Measurements from ENCODE around the gene ZNRF1. TPM values are rescaled to one million over a fixed set of nuclear protein-coding genes. Genes with fewer than 3 reads are reported as not detected.

ZNRF1 gene
- total RNA-seq, 1 experiment from 2014 or later = 10.5 TPM

DNA sequence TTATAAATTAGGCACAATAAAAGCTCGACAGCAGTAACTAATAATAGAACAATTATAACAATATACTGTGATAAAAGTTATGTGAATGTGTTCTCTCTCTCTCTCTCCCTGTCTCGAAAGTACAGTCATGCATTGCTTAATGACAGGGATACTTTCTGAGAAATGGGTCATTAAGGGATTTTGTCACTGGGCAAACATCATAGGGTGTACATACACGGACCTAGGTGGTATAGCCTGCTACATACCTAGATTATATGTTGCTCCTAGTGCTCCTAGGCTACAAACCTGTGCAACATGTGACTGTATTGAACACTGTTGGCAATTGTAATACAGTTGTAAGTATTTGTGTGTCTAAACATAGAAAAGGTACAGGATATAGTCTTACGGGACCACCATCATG is 6.9 kb downstream of the ZNRF1 start:
- Mint-ChIP-seq H3K4me1 (ENCODE audit: insufficient read depth, unreplicated experiment) (peaks cover 11% of the 10 kb centered on the region), H3K27me3 (ENCODE audit: insufficient read depth, unreplicated experiment) (no peaks in the 10 kb centered on the region), H3K9me3 (ENCODE audit: unreplicated experiment) (no peaks in the 10 kb centered on the region), H3K36me3 (ENCODE audit: insufficient read depth, unreplicated experiment) (peaks cover 6% of the 10 kb centered on the region), H3K27ac (ENCODE audit: low read depth, unreplicated experiment) (no peak overlapping the region), H3K4me3 (ENCODE audit: unreplicated experiment) (no peak overlapping the region)
- no peak for DNase-seq (ENCODE audit: unreplicated experiment)
- POLR2A ChIA-PET = interaction anchor here (0.7 kb wide), 1 partner anchor 298 kb away, joined by 4 read pairs; no protein-coding TSS in a partner anchor
- TF ChIP-seq, protein P1, sequence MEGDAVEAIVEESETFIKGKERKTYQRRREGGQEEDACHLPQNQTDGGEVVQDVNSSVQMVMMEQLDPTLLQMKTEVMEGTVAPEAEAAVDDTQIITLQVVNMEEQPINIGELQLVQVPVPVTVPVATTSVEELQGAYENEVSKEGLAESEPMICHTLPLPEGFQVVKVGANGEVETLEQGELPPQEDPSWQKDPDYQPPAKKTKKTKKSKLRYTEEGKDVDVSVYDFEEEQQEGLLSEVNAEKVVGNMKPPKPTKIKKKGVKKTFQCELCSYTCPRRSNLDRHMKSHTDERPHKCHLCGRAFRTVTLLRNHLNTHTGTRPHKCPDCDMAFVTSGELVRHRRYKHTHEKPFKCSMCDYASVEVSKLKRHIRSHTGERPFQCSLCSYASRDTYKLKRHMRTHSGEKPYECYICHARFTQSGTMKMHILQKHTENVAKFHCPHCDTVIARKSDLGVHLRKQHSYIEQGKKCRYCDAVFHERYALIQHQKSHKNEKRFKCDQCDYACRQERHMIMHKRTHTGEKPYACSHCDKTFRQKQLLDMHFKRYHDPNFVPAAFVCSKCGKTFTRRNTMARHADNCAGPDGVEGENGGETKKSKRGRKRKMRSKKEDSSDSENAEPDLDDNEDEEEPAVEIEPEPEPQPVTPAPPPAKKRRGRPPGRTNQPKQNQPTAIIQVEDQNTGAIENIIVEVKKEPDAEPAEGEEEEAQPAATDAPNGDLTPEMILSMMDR (IDR thresholded peaks at IDR 0.05; ENCODE audit: unreplicated experiment) = no peak
- intact Hi-C loops (cut with micrococcal nuclease) = no loop called here
- CTCF ChIA-PET = interaction anchor here (1.1 to 8.6 kb wide), 2 partner anchors 105 to 143 kb away, joined by 3 to 51 read pairs; no protein-coding TSS in a partner anchor
- no TSS peak for BruUV-seq (replicated peaks)

DNA sequence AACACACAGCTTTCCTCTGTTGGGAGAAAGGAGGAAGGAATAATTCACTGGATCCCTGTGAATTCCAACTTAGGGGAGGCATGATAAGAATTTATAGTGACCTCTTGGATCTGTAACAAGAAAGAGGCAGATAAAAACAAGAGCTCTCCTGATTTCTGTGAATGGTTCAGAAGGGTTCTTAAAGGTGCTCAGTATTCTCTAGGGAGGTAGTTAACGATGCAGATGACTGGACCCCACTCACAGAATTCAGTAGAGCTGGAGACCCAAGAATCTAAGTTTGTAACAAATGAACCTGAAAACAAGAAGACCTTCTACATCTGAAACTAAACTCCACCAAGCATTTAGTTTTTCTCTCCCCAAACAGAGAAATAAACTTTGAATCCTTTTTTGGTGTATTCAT is 8.6 kb downstream of the ZNRF1 start:
- H3K36me3 Mint-ChIP-seq (ENCODE audit: insufficient read depth, unreplicated experiment) = peaks cover 6% of the 10 kb centered on the region
- no peaks in the 10 kb centered on the region for H3K27me3 Mint-ChIP-seq (ENCODE audit: insufficient read depth, unreplicated experiment)
- no peak overlapping the region for H3K4me3 Mint-ChIP-seq (ENCODE audit: unreplicated experiment)
- H3K4me1 Mint-ChIP-seq (ENCODE audit: insufficient read depth, unreplicated experiment) = peaks cover 12% of the 10 kb centered on the region
- no TSS peak for BruUV-seq (replicated peaks)
- TF ChIP-seq, protein P1 (IDR thresholded peaks at IDR 0.05; ENCODE audit: unreplicated experiment) = no peak
- H3K9me3 Mint-ChIP-seq (ENCODE audit: unreplicated experiment) = no peaks in the 10 kb centered on the region
- POLR2A ChIA-PET = interaction anchor here (1.2 to 2.3 kb wide), 2 partner anchors 9 to 101 kb away, joined by 4 to 6 read pairs; partner anchors contain the start of gene ZNRF1
- CTCF ChIA-PET = interaction anchor here (0.6 to 8.6 kb wide), 3 partner anchors 98 to 107 kb away, joined by 3 to 51 read pairs (median 5); no protein-coding TSS in a partner anchor
- DNase-seq (ENCODE audit: unreplicated experiment) = no peak
- H3K27ac Mint-ChIP-seq (ENCODE audit: low read depth, unreplicated experiment) = no peak overlapping the region
- intact Hi-C loops (cut with micrococcal nuclease) = no loop called here

DNA sequence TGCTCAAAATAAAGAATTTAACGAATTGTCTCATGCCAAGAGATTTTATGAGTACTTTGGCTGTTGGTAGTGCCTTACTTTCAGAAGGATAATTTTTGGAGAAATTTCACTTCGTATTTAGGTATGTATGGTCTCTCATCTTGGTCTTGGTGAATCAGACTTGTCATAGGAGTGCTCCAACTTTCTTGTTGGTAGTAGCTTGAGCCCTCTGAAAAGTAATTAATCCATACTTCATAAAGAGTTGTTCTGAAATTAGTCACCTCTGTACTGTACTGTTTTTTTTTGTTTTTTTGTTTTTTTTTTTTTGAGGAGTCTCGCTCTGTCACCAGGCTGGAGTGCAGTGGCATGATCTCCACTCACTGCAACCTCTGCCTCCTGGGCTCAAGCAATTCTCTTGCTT is 11.6 kb downstream of the ZNRF1 start:
- POLR2A ChIA-PET = interaction anchor here (2.5 to 4.4 kb wide), 3 partner anchors 11 to 99 kb away, joined by 13 to 65 read pairs (median 18); partner anchors contain the start of genes WDR59 and ZNRF1
- Mint-ChIP-seq H3K4me3 (ENCODE audit: unreplicated experiment) (no peak overlapping the region), H3K27me3 (ENCODE audit: insufficient read depth, unreplicated experiment) (no peaks in the 10 kb centered on the region), H3K4me1 (ENCODE audit: insufficient read depth, unreplicated experiment) (peaks cover 17% of the 10 kb centered on the region), H3K36me3 (ENCODE audit: insufficient read depth, unreplicated experiment) (peaks cover 12% of the 10 kb centered on the region), H3K9me3 (ENCODE audit: unreplicated experiment) (no peaks in the 10 kb centered on the region), H3K27ac (ENCODE audit: low read depth, unreplicated experiment) (peak overlapping the region; percentile 81)
- BruUV-seq (replicated peaks) = no TSS peak
- intact Hi-C loops (cut with micrococcal nuclease) = no loop called here
- TF ChIP-seq, protein P1 (IDR thresholded peaks at IDR 0.05; ENCODE audit: unreplicated experiment) = no peak
- DNase-seq (ENCODE audit: unreplicated experiment) = no peak
- CTCF ChIA-PET = interaction anchor here (2.9 to 4.9 kb wide), 2 partner anchors 12 to 100 kb away, joined by 25 to 50 read pairs; partner anchors contain the start of gene ZNRF1

DNA sequence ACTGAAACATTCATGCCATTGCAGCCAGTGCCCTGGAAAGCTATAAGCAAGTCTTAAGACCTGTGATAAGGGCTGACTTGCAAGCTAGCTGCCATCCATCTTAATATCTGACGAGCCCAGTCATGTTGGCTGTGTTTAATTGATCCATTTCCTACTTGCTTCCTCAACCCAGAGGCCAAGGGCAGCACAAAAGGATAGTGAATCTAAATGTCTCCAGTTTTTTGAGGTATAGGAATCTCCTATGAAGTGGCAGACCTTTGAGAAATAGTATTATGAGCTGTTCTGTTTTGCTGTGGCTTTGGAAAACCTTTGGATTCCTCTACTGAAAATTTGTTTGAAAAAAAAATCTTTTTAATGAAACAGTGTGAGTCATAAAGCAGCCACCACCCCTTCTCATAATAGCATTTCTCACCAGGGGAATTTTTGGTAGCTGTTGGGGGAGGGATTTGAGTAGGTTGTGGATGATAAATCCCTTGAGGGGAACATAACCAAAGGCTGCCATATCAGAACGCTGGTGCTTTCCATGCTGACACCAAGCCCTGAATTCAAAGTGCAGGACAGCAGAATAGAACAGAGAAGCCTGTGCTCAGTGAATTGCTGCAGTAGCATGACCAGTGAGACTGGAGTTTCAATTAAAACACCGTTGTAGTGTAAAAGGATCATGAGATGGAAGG is 12.9 kb downstream of the ZNRF1 start:
- Mint-ChIP-seq H3K9me3 (ENCODE audit: unreplicated experiment) (no peaks in the 10 kb centered on the region), H3K4me3 (ENCODE audit: unreplicated experiment) (peak overlapping the region; percentile 37), H3K4me1 (ENCODE audit: insufficient read depth, unreplicated experiment) (peaks cover 17% of the 10 kb centered on the region), H3K27me3 (ENCODE audit: insufficient read depth, unreplicated experiment) (no peaks in the 10 kb centered on the region), H3K27ac (ENCODE audit: low read depth, unreplicated experiment) (peak overlapping the region; percentile 81), H3K36me3 (ENCODE audit: insufficient read depth, unreplicated experiment) (peaks cover 12% of the 10 kb centered on the region)
- DNase-seq (ENCODE audit: unreplicated experiment) = peak; percentile 92
- ChIA-PET POLR2A (interaction anchor here (0.6 to 4.4 kb wide), 15 partner anchors 9 to 637 kb away, joined by 3 to 65 read pairs (median 4); partner anchors contain the start of genes LDHD, MLKL, WDR59 and ZNRF1), CTCF (interaction anchor here (0.7 to 4.9 kb wide), 6 partner anchors 13 to 149 kb away, joined by 3 to 50 read pairs (median 4); partner anchors contain the start of genes WDR59 and ZNRF1)
- intact Hi-C loops (cut with micrococcal nuclease) = no loop called here
- TSS peak; percentile 45 for BruUV-seq (replicated peaks)
- TF ChIP-seq, protein P1 (IDR thresholded peaks at IDR 0.05; ENCODE audit: unreplicated experiment) = no peak

All from MCF 10A (cell line).